Measurements from ENCODE around the gene ABCC4. TPM values are rescaled to one million over a fixed set of nuclear protein-coding genes. Genes with fewer than 3 reads are reported as not detected.
A peak's percentile ranks its signal among the peaks of the same experiment; 100 is the strongest.
"Not testable (repeated sequence)": the region's sequence is repeated elsewhere in the genome, so short reads cannot be mapped to it uniquely, and the experiment has no call there.

ABCC4 gene
- total RNA-seq, 1 donor from 2014 or later = 7.5 TPM

- no peaks in the 10 kb centered on the region for H3K27me3 Mint-ChIP-seq
- H3K36me3 Mint-ChIP-seq (ENCODE audit: insufficient read depth) = no peaks in the 10 kb centered on the region
- H3K27ac Mint-ChIP-seq = peak overlapping the region; percentile 54
- no peak for DNase-seq (ENCODE audit: low spot score, unreplicated experiment)
- no peak overlapping the region for H3K4me3 Mint-ChIP-seq (ENCODE audit: low read depth)
- H3K4me1 Mint-ChIP-seq (ENCODE audit: low read depth) = peaks cover 7% of the 10 kb centered on the region
- no peaks in the 10 kb centered on the region for H3K9me3 Mint-ChIP-seq (ENCODE audit: low read depth)
- no peak for TF ChIP-seq CTCF (IDR thresholded peaks at IDR 0.05; ENCODE audit: unreplicated experiment)
These were observed 12.2 kb downstream of the ABCC4 start for GRCh38 chr13:95289020-95289444.

- no peaks in the 10 kb centered on the region for H3K36me3 Mint-ChIP-seq (ENCODE audit: insufficient read depth)
- peaks cover 7% of the 10 kb centered on the region for H3K4me1 Mint-ChIP-seq (ENCODE audit: low read depth)
- no peak overlapping the region for H3K27ac Mint-ChIP-seq
- TF ChIP-seq CTCF (IDR thresholded peaks at IDR 0.05; ENCODE audit: unreplicated experiment) = no peak
- no peaks in the 10 kb centered on the region for H3K27me3 Mint-ChIP-seq
- no peak overlapping the region for H3K4me3 Mint-ChIP-seq (ENCODE audit: low read depth)
- no peaks in the 10 kb centered on the region for H3K9me3 Mint-ChIP-seq (ENCODE audit: low read depth)
- no peak for DNase-seq (ENCODE audit: low spot score, unreplicated experiment)
These were observed 16.8 kb downstream of the ABCC4 start for GRCh38 chr13:95284436-95284835.

GRCh38 chr13:95279016-95279415 is 22.2 kb downstream of the ABCC4 start:
- H3K27me3 Mint-ChIP-seq = no peaks in the 10 kb centered on the region
- peaks cover 18% of the 10 kb centered on the region for H3K4me1 Mint-ChIP-seq (ENCODE audit: low read depth)
- no peak for TF ChIP-seq CTCF (IDR thresholded peaks at IDR 0.05; ENCODE audit: unreplicated experiment)
- H3K9me3 Mint-ChIP-seq (ENCODE audit: low read depth) = no peaks in the 10 kb centered on the region
- no peaks in the 10 kb centered on the region for H3K36me3 Mint-ChIP-seq (ENCODE audit: insufficient read depth)
- no peak overlapping the region for H3K27ac Mint-ChIP-seq
- no peak for DNase-seq (ENCODE audit: low spot score, unreplicated experiment)
- no peak overlapping the region for H3K4me3 Mint-ChIP-seq (ENCODE audit: low read depth)

GRCh38 chr13:95276037-95276505 is 25.2 kb downstream of the ABCC4 start:
- peak overlapping the region; percentile 84 for H3K27ac Mint-ChIP-seq
- DNase-seq (ENCODE audit: low spot score, unreplicated experiment) = no peak
- no peaks in the 10 kb centered on the region for H3K36me3 Mint-ChIP-seq (ENCODE audit: insufficient read depth)
- TF ChIP-seq CTCF (IDR thresholded peaks at IDR 0.05; ENCODE audit: unreplicated experiment) = no peak
- H3K4me1 Mint-ChIP-seq (ENCODE audit: low read depth) = peaks cover 28% of the 10 kb centered on the region
- no peak overlapping the region for H3K4me3 Mint-ChIP-seq (ENCODE audit: low read depth)
- H3K9me3 Mint-ChIP-seq (ENCODE audit: low read depth) = peaks cover 3% of the 10 kb centered on the region
- no peaks in the 10 kb centered on the region for H3K27me3 Mint-ChIP-seq

GRCh38 chr13:95275322-95276036 is 25.8 kb downstream of the ABCC4 start:
- H3K9me3 Mint-ChIP-seq (ENCODE audit: low read depth) = peaks cover 3% of the 10 kb centered on the region
- no peak for TF ChIP-seq CTCF (IDR thresholded peaks at IDR 0.05; ENCODE audit: unreplicated experiment)
- H3K4me1 Mint-ChIP-seq (ENCODE audit: low read depth) = peaks cover 28% of the 10 kb centered on the region
- no peak overlapping the region for H3K4me3 Mint-ChIP-seq (ENCODE audit: low read depth)
- peak overlapping the region; percentile 84 for H3K27ac Mint-ChIP-seq
- H3K36me3 Mint-ChIP-seq (ENCODE audit: insufficient read depth) = no peaks in the 10 kb centered on the region
- DNase-seq (ENCODE audit: low spot score, unreplicated experiment) = no peak
- no peaks in the 10 kb centered on the region for H3K27me3 Mint-ChIP-seq

GRCh38 chr13:95273592-95274132 is 27.6 kb downstream of the ABCC4 start:
- not testable (repeated sequence) for H3K36me3 Mint-ChIP-seq (ENCODE audit: insufficient read depth); H3K9me3 Mint-ChIP-seq (ENCODE audit: low read depth); H3K4me3 Mint-ChIP-seq (ENCODE audit: low read depth); H3K27me3 Mint-ChIP-seq; DNase-seq (ENCODE audit: low spot score, unreplicated experiment)
- Mint-ChIP-seq H3K27ac (peak overlapping the region; percentile 88), H3K4me1 (ENCODE audit: low read depth) (peaks cover 28% of the 10 kb centered on the region)

GRCh38 chr13:95272076-95272475 is 29.2 kb downstream of the ABCC4 start:
- H3K4me1 Mint-ChIP-seq (ENCODE audit: low read depth) = peaks cover 37% of the 10 kb centered on the region
- not testable (repeated sequence) for H3K4me3 Mint-ChIP-seq (ENCODE audit: low read depth); H3K27ac Mint-ChIP-seq; H3K27me3 Mint-ChIP-seq; DNase-seq (ENCODE audit: low spot score, unreplicated experiment); H3K36me3 Mint-ChIP-seq (ENCODE audit: insufficient read depth); H3K9me3 Mint-ChIP-seq (ENCODE audit: low read depth)
